ENCODE results near the gene ADAMTS18. TPM values are rescaled to one million over a fixed set of nuclear protein-coding genes. Genes with fewer than 3 reads are reported as not detected.
"Not testable (repeated sequence)": the region's sequence is repeated elsewhere in the genome, so short reads cannot be mapped to it uniquely, and the experiment has no call there.

Gene ADAMTS18
- total and polyA plus RNA-seq, 12 donors = 0.03 to 0.65 (median 0.25) TPM; not detected in 8

DNA sequence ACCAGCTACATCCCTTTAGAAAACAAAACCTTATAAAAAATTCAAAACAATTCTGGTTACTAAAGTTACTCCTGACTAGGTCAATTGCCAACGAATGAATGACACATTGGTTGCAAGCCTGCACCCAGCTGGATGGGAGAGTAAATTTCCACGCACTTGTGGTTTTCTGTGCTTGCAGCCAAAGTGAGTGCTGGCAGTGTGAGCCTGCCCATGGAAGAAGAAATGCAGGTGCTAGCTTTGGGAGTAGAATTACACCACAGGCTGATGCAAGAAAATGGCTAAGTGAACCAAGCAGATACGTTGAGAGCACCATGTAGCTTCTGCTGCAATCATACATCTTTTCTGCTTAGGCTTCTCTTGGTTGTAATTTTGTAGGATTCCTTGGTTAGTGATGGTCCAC lies 161.0 kb downstream of the ADAMTS18 start:
- no peak for ATAC-seq
- no peak overlapping the region for H3K27ac ChIP-seq
- H3K4me3 ChIP-seq = no peak overlapping the region
- no peak for DNase-seq
- WGBS, 2 donors = 61 to 64% methylated on average over 3 of the region's 3 CpGs
- H3K27me3 ChIP-seq = peaks cover 0 to 6% (median 0%) of the 10 kb centered on the region in 7 donors
- H3K4me1 ChIP-seq = no peaks in the 10 kb centered on the region
- H3K36me3 ChIP-seq = no peaks in the 10 kb centered on the region
- TF ChIP-seq, protein P1, sequence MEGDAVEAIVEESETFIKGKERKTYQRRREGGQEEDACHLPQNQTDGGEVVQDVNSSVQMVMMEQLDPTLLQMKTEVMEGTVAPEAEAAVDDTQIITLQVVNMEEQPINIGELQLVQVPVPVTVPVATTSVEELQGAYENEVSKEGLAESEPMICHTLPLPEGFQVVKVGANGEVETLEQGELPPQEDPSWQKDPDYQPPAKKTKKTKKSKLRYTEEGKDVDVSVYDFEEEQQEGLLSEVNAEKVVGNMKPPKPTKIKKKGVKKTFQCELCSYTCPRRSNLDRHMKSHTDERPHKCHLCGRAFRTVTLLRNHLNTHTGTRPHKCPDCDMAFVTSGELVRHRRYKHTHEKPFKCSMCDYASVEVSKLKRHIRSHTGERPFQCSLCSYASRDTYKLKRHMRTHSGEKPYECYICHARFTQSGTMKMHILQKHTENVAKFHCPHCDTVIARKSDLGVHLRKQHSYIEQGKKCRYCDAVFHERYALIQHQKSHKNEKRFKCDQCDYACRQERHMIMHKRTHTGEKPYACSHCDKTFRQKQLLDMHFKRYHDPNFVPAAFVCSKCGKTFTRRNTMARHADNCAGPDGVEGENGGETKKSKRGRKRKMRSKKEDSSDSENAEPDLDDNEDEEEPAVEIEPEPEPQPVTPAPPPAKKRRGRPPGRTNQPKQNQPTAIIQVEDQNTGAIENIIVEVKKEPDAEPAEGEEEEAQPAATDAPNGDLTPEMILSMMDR (IDR thresholded peaks at IDR 0.05) = no peak
- peaks cover 0 to 13% (median 0%) of the 10 kb centered on the region in 11 donors for H3K9me3 ChIP-seq
- intact Hi-C loops (cut with DNase I) = no loop called here

DNA sequence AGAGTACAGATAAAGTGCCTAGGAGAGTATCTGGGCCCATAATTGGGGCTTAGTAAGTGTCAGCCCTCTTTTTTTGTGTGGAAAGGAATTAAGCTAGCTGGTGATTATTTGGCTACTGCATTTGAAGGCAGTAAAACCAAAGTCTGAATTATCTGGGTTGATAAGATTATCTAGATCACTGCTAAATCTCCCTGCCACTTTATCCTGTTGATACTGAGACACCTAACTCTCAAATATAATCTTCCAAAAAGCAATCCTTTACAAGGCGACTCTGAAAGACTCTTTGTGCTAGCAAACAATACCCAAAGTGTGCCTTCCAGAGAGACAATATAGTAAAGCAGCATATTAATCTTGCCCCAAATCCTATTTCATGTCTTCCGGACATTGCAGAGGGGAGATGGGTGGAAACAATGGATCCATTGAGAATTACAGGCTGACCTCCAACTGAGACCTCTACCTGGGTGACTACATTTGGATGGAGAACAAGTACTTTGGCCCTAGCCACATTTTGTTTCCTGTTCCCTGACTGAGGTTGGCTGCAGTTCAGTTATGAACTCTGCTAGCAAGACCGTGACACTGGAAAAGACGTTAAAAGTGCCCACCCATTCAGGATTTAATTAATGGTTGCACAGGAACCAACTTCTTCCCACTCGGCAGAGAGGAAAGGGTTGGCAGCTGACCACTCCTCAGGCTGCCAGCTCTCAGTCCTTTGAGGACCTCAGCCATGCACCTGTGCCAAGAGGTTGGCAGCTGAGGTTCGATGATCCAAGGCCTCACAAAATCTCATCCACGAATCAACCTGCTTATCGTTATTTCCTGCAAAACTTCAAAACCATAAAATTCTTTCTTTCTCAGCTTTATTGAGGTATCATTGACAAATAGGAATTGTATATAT lies 163.1 kb downstream of the ADAMTS18 start:
- Histone ChIP-seq H3K27ac (no peak overlapping the region), H3K4me1 (no peaks in the 10 kb centered on the region), H3K9me3 (peaks cover 0 to 13% (median 0%) of the 10 kb centered on the region in 11 donors), H3K4me3 (no peak overlapping the region), H3K36me3 (no peaks in the 10 kb centered on the region), H3K27me3 (peaks cover 0 to 6% (median 0%) of the 10 kb centered on the region in 7 donors)
- ATAC-seq (no peak), DNase-seq (no peak)
- TF ChIP-seq, protein P1 (IDR thresholded peaks at IDR 0.05) = no peak
- 63 to 68% methylated on average over 8 of the region's 8 CpGs for WGBS, 2 donors
- intact Hi-C loops (cut with DNase I) = no loop called here

DNA sequence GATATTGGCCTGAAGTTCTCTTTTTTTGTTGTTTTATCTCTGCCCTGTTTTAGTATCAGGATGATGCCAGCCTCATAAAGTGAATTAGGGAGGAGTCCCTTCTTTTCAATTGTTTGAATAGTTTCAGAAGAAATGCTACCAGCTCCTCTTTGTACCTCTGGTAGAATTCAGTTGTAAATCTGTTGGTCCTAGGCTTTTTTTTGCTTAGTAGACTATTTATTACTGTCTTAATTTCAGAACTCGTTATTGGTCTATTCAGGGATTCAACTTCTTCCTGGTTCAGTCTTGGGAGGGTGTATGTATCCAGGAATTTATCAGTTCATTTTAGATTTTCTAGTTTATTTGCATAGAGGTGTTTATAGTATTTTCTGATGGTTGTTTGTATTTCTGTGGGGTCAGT lies 168.6 kb downstream of the ADAMTS18 start:
- DNase-seq; H3K4me1 ChIP-seq; H3K27ac ChIP-seq; H3K36me3 ChIP-seq; H3K27me3 ChIP-seq; ATAC-seq; H3K4me3 ChIP-seq; intact Hi-C loops (cut with DNase I): not testable (repeated sequence)
- 68 to 85% methylated on average over 1 of the region's 1 CpG for WGBS, 2 donors
- peaks cover 0 to 19% (median 0%) of the 10 kb centered on the region in 11 donors for H3K9me3 ChIP-seq

DNA sequence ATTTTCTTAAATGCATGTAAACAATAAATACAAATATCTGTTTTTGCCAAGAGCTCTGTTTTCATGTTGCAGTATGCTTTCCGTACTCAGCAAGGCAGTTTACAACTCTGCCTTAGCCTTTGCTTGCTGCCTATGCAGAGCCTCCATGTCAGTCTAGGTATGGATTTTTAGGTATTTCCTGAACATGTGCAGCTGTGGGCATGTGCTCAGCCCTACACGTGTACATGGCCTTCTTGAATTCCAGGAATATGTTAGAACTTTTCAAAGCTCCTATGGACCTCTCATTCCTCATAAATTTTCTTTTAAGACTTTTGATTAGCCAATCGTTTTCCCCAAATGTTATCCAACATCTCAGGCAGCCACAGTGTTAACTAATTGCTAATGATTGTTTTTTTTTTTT lies 171.9 kb downstream of the ADAMTS18 start:
- Histone ChIP-seq H3K27ac (no peak overlapping the region), H3K27me3 (no peaks in the 10 kb centered on the region), H3K36me3 (no peaks in the 10 kb centered on the region), H3K9me3 (peaks cover 0 to 6% (median 0%) of the 10 kb centered on the region in 11 donors), H3K4me3 (no peak overlapping the region), H3K4me1 (no peaks in the 10 kb centered on the region)
- ATAC-seq (no peak), DNase-seq (no peak)
- WGBS, 2 donors = 59 to 71% methylated on average over 3 of the region's 3 CpGs
- intact Hi-C loops (cut with DNase I) = no loop called here
- TF ChIP-seq, protein P1 (IDR thresholded peaks at IDR 0.05) = no peak

DNA sequence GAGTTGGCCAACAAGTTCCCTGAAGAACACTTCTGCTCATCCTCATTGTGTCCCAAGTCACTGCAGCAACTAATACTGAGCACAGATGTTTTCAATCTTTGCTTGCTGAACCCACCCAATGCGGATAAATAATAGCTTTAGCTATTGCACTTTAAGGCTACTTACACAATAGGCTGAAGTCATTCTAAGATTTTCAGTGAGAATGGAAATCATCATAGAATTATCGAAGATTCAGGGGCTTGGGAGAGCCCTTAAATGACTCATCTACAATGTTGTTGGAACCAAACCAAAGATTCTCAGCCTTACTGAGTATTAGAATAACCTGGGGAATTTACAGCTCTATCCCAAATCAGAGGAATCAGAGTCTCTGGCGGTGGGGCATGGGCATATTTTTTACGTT lies 184.4 kb downstream of the ADAMTS18 start:
- WGBS, 2 donors = 81 to 85% methylated on average over 4 of the region's 4 CpGs
- H3K36me3 ChIP-seq = no peaks in the 10 kb centered on the region
- intact Hi-C loops (cut with DNase I) = no loop called here
- no peak overlapping the region for H3K27ac ChIP-seq
- H3K9me3 ChIP-seq = peaks cover 0 to 3% (median 0%) of the 10 kb centered on the region in 11 donors
- no peak for ATAC-seq
- no peak for DNase-seq
- H3K27me3 ChIP-seq = no peaks in the 10 kb centered on the region
- H3K4me1 ChIP-seq = no peaks in the 10 kb centered on the region
- no peak overlapping the region for H3K4me3 ChIP-seq
- TF ChIP-seq, protein P1 (IDR thresholded peaks at IDR 0.05) = no peak
